Mesothelial cell of epicardium (in vitro differentiated cells): ENCODE data around the gene CLMP. TPM values are rescaled to one million over a fixed set of nuclear protein-coding genes. Genes with fewer than 3 reads are reported as not detected.

Source experiments
- DNase-seq, 2 experiments: peaks; one replicate each; pipeline ENCODE4 v3.0.0; 2021; ENCODE audit warnings: low spot score in 2 of 2; ENCODE audit not compliant: unreplicated experiment in 2 of 2
- H3K27ac Mint-ChIP-seq: 2 replicates; pipeline ENCODE4 v1.8.0; 2021; ENCODE audit warnings: mixed read lengths
- H3K27me3 Mint-ChIP-seq: 2 replicates; pipeline ENCODE4 v1.8.0; 2021; ENCODE audit warnings: low read depth, mixed read lengths
- H3K36me3 Mint-ChIP-seq: 2 replicates; pipeline ENCODE4 v1.8.0; 2021; ENCODE audit warnings: mixed read lengths
- H3K4me1 Mint-ChIP-seq: 2 replicates; pipeline ENCODE4 v1.8.0; 2021; ENCODE audit warnings: mixed read lengths
- H3K4me3 Mint-ChIP-seq: 2 replicates; pipeline ENCODE4 v1.8.0; 2021; ENCODE audit warnings: mild to moderate bottlenecking, moderate library complexity, mixed read lengths
- H3K9me3 Mint-ChIP-seq: 2 replicates; pipeline ENCODE4 v1.8.0; 2021; ENCODE audit warnings: mixed read lengths
- total RNA-seq: library from RNA; stranded (reverse); gene quantifications from 3 replicates; pipeline ENCODE4 v1.2.1, GENCODE V29; 2021
- TF ChIP-seq, protein P1 (sequence below): fragments of 200-600 bp; sonication (generic); IDR thresholded peaks from one replicate; pipeline ENCODE4 v1.5.0; 2021; ENCODE audit warnings: antibody characterized with exemption; ENCODE audit not compliant: unreplicated experiment

The CLMP gene
- total RNA-seq, 1 donor from 2014 or later: 18.0 TPM

DNA sequence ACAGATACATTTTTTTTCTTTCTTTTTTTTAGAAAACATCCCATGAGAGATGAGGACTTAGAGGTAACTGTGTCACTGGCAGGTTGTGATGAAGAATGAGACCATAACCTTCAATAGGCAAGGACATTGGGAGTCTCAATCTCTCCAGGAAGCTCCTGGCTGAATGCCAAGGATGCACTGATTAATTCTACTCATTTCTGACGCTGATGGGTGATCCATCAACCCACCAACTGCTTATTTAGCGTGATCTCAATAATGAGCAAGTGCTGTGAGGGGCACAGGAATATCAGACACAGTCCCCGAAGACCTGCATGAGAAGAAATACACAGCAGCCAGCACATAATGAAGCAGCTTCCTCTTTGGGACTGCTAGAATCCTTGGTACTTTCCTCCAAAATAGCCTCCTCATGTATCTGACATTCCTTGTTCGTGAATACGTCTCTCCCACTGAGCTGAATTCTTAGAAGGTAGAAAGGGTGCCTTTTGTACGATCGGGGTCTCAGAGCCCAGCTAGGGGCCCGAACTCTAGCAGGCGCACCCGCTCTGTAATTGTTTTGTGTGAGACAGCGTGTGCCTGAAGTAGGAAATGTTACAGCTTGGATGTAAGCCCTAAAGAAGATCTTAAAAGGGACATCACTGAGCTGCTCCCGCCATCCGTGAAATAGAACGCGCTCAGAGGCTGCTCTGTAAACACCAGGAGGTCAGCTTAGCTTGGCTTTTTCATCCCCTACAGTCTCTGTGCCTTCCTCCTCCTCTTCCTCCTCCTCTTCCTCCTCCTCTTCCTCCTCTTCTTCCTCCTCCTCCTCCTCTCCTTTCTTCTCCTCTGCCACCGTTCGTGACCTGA is 7.2 kb downstream of the CLMP start:
- H3K27me3 Mint-ChIP-seq: peaks cover 29% of the 10 kb centered on the region
- H3K27ac Mint-ChIP-seq: peak overlapping the region; percentile 80
- no peaks in the 10 kb centered on the region for H3K36me3 Mint-ChIP-seq
- DNase-seq: no peak
- TF ChIP-seq, protein P1, sequence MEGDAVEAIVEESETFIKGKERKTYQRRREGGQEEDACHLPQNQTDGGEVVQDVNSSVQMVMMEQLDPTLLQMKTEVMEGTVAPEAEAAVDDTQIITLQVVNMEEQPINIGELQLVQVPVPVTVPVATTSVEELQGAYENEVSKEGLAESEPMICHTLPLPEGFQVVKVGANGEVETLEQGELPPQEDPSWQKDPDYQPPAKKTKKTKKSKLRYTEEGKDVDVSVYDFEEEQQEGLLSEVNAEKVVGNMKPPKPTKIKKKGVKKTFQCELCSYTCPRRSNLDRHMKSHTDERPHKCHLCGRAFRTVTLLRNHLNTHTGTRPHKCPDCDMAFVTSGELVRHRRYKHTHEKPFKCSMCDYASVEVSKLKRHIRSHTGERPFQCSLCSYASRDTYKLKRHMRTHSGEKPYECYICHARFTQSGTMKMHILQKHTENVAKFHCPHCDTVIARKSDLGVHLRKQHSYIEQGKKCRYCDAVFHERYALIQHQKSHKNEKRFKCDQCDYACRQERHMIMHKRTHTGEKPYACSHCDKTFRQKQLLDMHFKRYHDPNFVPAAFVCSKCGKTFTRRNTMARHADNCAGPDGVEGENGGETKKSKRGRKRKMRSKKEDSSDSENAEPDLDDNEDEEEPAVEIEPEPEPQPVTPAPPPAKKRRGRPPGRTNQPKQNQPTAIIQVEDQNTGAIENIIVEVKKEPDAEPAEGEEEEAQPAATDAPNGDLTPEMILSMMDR: no peak
- H3K4me3 Mint-ChIP-seq: no peak overlapping the region
- H3K9me3 Mint-ChIP-seq: no peaks in the 10 kb centered on the region
- H3K4me1 Mint-ChIP-seq: peaks cover 15% of the 10 kb centered on the region

- Mint-ChIP-seq H3K9me3 (no peaks in the 10 kb centered on the region), H3K4me3 (no peak overlapping the region), H3K27me3 (peaks cover 23% of the 10 kb centered on the region), H3K36me3 (no peaks in the 10 kb centered on the region), H3K4me1 (peaks cover 15% of the 10 kb centered on the region), H3K27ac (no peak overlapping the region)
- DNase-seq: no peak
- TF ChIP-seq, protein P1: no peak
Observed at GRCh38 chr11:123187248-123187647, 7.8 kb downstream of the CLMP start.

DNA sequence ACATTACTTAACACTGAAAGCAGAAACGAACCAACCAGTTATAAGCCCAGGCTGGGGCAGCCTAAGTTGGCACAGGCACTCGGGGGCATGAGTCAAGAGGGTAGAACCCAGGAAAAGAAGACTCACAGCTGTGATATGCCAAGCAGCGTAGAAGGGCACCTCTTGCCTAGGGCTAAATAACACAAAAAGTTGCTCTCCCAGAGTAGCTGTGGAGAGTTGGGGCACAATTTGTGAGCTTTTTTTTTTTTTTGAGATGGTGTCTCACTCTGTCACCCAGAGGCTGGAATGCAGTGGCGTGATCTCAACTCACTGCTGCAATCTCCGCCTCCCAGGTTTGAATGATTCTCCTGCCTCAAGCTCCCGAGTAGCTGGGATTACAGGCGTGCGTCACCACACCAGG is 8.8 kb downstream of the CLMP start:
- Mint-ChIP-seq H3K27me3 (peaks cover 17% of the 10 kb centered on the region), H3K4me1 (peaks cover 15% of the 10 kb centered on the region), H3K27ac (no peak overlapping the region), H3K9me3 (no peaks in the 10 kb centered on the region), H3K4me3 (no peak overlapping the region), H3K36me3 (no peaks in the 10 kb centered on the region)
- TF ChIP-seq, protein P1: no peak
- no peak for DNase-seq

DNA sequence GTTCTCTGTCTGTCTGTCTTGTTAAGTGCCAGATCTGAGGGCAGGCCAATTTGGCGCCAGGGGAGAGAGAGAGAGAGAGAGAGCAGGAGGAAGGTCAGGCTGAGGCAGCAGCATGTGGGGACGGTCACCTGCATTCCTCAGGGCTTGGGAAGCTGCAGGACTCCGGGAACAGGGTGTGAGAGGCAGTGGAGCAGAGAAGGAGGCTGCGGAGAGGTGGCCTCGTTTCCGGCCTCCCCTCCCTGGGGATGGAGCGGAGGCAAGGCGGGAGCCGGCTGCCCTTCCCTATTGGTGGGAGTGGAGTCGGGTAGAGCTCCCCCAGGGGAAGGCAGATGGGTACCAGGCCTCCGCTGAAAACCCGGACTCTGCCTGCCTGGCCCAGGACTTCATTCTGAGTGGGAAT is 9.7 kb downstream of the CLMP start:
- H3K9me3 Mint-ChIP-seq: no peaks in the 10 kb centered on the region
- H3K4me1 Mint-ChIP-seq: peaks cover 15% of the 10 kb centered on the region
- H3K27ac Mint-ChIP-seq: no peak overlapping the region
- TF ChIP-seq, protein P1: no peak
- H3K4me3 Mint-ChIP-seq: no peak overlapping the region
- DNase-seq: no peak
- peaks cover 10% of the 10 kb centered on the region for H3K27me3 Mint-ChIP-seq
- no peaks in the 10 kb centered on the region for H3K36me3 Mint-ChIP-seq

DNA sequence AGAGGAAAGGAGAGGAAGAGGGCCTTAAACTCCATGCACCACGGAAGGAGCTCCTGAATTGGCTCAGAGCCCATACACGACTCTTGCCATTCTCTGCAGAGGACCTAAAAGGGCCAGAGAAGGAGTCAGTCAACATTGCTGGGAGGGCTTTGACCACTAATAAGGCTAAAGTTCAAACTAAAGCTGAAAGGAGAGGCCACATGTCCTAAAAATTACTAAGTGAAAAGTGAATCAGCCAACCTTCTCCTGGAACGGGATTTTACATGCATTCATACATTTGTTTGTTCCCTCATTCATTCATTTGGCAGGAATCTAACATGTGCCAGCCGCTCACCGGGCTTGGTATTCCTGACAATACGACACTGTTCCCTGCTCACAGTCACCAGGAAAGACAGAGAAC is 10.5 kb downstream of the CLMP start:
- no peak overlapping the region for H3K4me3 Mint-ChIP-seq
- no peak for DNase-seq
- no peaks in the 10 kb centered on the region for H3K9me3 Mint-ChIP-seq
- peaks cover 10% of the 10 kb centered on the region for H3K27me3 Mint-ChIP-seq
- peaks cover 15% of the 10 kb centered on the region for H3K4me1 Mint-ChIP-seq
- H3K36me3 Mint-ChIP-seq: no peaks in the 10 kb centered on the region
- TF ChIP-seq, protein P1: no peak
- no peak overlapping the region for H3K27ac Mint-ChIP-seq
